T-helper 1 cell treated with Interleukin-12 subunit alpha and Interleukin-12 subunit beta and Interleukin-4 antibody, amounts not matched to agents 30 ng/mL and 1 ng/mL, for 36 hours (primary cell): ENCODE results near the gene SLC6A20. TPM values are rescaled to one million over a fixed set of nuclear protein-coding genes. Genes with fewer than 3 reads are reported as not detected.

Experiments used
- intact Hi-C: fragments of 100-400 bp; cut with micrococcal nuclease; formaldehyde crosslinking; loops from one replicate; pipeline ENCODE4 v1.15.1; 2024
- total RNA-seq: library from RNA; stranded (reverse); gene quantifications from 2 replicates; pipeline ENCODE4 v1.2.3, GENCODE V29; 2022

Gene SLC6A20, protein sequence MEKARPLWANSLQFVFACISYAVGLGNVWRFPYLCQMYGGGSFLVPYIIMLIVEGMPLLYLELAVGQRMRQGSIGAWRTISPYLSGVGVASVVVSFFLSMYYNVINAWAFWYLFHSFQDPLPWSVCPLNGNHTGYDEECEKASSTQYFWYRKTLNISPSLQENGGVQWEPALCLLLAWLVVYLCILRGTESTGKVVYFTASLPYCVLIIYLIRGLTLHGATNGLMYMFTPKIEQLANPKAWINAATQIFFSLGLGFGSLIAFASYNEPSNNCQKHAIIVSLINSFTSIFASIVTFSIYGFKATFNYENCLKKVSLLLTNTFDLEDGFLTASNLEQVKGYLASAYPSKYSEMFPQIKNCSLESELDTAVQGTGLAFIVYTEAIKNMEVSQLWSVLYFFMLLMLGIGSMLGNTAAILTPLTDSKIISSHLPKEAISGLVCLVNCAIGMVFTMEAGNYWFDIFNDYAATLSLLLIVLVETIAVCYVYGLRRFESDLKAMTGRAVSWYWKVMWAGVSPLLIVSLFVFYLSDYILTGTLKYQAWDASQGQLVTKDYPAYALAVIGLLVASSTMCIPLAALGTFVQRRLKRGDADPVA
- total RNA-seq: not detected in 2 replicates

- intact Hi-C loops: loop anchor here (5.0 kb wide), 1 partner anchor 46 kb away; the partner anchor contains the start of gene LZTFL1
Observed at GRCh38 chr3:45795882-45796765, at the start of gene SLC6A20. Gene SLC6A20 (minus strand): TSS chr3:45796536. CDS start chr3:45796419, 117 bp downstream.

DNA sequence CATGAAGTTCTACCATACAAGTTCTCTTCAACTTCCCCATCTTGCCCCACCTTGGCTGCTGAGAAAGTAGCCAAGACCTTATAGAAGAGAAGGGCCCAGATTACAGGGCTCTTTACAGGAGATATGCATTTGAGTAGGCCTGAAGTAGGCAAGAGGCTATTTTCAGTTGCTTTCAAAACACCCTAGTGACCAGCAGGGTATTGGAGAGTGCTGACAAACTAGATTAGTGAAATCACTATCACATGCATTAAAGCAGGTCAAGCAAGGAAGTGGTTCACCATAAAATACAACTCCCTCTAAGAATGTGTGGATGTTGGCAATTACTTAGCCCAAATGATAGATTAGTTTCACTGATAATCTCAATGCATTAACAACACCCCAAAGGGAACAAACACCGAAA lies 48.3 kb upstream of the SLC6A20 start:
- intact Hi-C loops: loop anchor here (5.0 to 10.0 kb wide), 4 partner anchors 47 to 233 kb away; partner anchors contain the start of genes FYCO1 and SLC6A20

- intact Hi-C loops: loop anchor here (1.0 to 10.0 kb wide), 6 partner anchors 21 to 234 kb away; partner anchors contain the start of genes FYCO1, SACM1L and SLC6A20
Observed at GRCh38 chr3:45842851-45843625, 46.7 kb upstream of the SLC6A20 start.

- intact Hi-C loops: loop anchor here (1.0 to 10.0 kb wide), 7 partner anchors 22 to 565 kb away; partner anchors contain the start of genes CCR5AS, CCRL2, FYCO1 and SACM1L
Observed at GRCh38 chr3:45841757-45842491, 45.6 kb upstream of the SLC6A20 start, which contains the start of gene LZTFL1. Gene LZTFL1 (minus strand): TSS chr3:45842119. CDS start chr3:45841991, 128 bp downstream.

- intact Hi-C loops: loop anchor here (1.0 to 10.0 kb wide), 5 partner anchors 44 to 566 kb away; partner anchors contain the start of genes CCR5AS, CCRL2, FYCO1 and SLC6A20
Observed at GRCh38 chr3:45841420-45841756, 45.1 kb upstream of the SLC6A20 start.

DNA sequence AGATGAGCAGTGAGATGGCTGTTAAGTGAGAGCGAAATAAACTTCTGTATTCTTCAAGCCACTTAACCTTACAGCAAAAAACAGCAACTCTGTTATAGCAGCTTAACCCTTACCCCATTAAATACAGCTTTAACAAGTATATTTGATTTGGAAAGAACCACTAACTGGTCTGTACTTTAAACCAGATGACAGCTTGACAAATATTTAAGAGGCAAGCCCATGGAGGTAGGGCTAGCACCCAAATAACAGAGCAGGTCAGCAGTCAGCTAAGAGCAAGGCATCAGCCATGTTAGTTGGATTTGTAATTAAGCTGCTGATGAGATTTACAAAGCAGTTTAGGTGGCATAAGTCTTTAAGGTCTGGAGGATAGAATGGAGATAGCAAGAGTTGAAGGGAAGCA lies 42.1 kb upstream of the SLC6A20 start:
- intact Hi-C loops: no loop called here

- intact Hi-C loops: loop anchor here (5.0 kb wide), 1 partner anchor 70 kb away; no protein-coding TSS in a partner anchor
Observed at GRCh38 chr3:45832699-45833098, 36.4 kb upstream of the SLC6A20 start.

DNA sequence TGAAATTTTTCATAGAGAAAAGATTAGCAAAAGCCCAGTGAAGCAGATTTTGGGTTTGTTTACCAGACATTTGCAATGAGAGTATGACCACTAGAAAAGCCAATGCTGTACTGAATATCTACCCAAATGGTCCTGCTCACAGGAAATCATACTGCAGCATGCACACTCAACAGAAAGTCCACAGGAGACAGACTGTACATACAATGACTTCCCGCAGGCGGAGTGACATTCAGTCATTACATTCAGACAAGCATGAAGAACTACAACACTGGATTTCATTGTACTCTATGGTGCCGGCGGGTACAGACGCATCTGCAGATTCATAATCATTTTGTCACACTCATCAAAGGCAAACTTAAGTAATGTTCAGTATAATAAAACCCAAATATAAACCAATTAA lies 33.8 kb upstream of the SLC6A20 start:
- intact Hi-C loops: loop anchor here (5.0 kb wide), 1 partner anchor 68 kb away; no protein-coding TSS in a partner anchor

GRCh38 chr3:45826908-45827307 lies 30.6 kb upstream of the SLC6A20 start:
- intact Hi-C loops: loop anchor here (5.0 kb wide), 1 partner anchor 250 kb away; no protein-coding TSS in a partner anchor

DNA sequence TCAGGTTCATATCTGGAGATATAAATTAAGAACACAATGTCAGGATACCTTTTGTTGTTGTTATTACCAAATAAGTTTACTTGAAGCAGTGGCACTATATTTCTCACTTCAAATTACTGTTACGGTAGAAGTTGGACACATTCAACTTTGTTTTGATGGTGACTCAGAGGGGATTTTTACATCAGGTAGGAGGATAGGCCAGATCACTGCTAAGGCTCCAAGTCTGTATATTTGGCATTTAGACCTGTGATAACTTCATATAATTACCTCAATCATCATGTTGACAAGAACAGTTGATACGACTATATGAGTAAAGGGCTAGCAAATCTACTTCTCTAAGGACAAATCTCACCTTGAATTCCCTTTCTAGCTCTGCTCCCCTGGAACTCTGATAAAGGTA lies 30.0 kb upstream of the SLC6A20 start:
- intact Hi-C loops: loop anchor here (5.0 kb wide), 1 partner anchor 251 kb away; no protein-coding TSS in a partner anchor

DNA sequence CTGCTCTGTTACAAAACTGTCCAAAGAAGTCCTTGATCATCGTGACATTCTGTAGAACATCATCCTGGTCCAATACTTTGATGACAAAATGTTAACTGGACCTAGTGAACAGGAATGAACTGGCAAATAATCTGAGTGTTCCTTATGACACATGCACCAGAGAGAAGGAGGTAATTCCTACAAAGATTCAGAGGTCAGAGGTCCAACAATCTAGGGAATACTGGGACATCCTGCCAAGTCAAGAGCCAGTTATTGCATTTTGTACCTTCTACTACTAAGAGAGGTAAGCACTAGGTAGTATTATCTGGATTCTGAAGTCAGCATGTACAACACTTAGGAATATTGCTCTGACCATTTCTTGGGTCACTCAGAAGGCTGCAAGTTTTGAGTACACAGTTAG lies 24.8 kb upstream of the SLC6A20 start:
- intact Hi-C loops: no loop called here

GRCh38 chr3:45819543-45819942 lies 23.2 kb upstream of the SLC6A20 start:
- intact Hi-C loops: loop anchor here (5.0 kb wide), 1 partner anchor 162 kb away; no protein-coding TSS in a partner anchor

DNA sequence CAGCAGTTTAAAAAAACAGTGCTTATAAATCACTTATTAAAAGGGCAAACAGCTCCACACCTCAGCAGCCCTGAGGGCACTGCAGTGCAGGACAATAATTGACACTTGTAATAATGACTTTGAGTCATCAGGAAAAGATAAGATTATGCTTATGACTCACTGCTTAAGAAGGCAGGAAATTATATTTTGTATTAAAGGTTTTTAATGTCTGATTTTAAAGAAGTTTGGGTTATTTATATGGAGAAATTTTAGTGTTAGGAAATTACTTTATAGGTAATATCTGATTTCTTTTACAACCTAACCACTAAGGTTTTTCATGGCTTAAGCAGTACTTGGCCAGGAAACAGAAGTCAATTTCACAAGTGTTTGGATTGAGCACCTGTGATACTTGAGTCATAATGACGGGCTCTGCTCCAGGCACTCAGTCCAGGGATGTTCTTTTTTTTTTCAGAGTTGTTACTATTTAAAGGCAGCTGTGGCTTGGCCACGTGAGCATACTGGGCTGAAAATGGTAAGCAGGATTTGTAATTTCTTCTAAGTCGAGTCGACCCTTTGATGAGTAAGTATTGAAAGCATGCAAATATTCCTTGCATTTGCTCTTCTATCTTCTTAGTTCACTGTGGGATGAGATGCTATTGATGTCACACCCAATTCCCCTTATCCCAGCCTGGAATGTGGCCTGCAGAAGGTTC lies 21.6 kb upstream of the SLC6A20 start:
- intact Hi-C loops: loop anchor here (5.0 kb wide), 1 partner anchor 161 kb away; no protein-coding TSS in a partner anchor

DNA sequence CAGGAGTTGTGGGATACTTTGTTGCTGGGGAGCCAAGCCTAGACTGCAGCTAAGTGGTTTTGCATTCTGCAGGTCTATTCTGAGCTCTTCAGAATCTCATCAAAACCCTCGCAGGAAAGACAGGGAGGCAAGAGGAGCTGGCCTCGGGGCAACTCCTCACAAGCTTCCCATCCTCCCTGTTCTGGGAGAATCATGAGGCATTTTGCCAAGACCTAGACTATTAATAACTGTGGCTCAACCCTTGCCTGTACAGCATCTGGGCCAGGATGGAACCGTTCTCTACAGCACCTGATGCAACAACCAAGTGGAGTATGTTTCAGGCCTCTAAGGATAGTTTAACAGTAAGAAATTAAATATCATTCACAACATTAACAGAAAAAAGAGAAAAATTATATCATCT lies 20.2 kb upstream of the SLC6A20 start:
- intact Hi-C loops: loop anchor here (5.0 kb wide), 1 partner anchor 159 kb away; no protein-coding TSS in a partner anchor

DNA sequence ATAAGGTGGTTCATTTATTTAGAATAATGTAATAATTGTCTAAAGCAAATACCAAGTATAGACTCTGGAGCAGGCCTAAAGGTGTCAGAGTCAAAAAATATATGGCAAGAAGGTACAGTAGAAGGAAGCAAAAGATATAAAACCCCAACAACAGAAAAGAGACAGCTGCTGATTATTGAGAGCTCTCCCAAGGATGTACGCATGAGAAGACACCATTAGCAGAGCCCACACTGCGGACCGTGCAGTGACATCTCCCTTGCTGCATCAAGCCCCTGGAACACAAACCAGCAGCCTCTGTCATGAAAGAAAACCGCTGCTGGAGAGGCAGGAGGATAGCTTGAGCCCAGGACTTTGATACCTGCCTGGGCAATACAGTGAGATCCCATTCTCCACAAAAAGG lies 18.0 kb upstream of the SLC6A20 start:
- intact Hi-C loops: no loop called here

DNA sequence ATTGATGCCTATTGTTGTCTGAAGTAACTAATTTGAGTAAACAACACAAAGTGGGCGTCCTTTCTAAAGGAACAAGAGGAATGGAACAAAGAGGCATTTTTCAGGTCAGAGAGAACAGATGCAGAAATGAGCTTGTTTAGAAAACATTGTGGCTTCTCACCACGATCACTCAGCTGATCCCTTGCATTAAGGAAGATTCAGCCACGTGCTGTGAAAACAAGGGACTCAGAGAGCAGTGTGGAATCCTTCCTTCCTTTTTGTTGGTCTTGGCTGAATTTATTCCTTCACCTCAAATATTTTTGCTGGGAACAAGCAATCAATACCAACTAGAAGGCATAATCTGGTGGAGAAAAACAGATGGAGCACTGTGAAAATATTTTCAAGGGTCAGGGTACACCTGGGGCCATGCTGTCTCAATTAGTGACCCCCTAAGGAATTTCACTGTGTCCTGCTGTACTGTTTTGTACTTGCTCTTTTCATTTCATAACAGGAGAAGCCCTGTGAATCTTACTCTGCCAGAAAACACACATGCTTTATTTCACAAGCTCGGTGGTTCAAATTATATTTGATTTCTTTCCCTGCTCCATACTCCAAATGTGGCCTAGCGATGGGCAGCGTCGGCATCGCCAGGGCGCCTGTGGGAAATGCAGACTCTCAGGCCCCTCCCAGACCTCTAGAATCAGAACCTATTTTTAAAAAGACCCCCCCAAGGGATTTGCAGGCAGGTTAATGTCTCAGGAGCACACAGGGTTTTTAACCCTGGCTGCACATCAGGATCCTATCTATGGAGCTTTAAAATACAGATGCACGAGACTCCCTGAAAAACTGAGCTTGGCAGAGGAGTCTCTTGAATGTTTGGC lies 11.6 kb upstream of the SLC6A20 start:
- intact Hi-C loops: no loop called here

DNA sequence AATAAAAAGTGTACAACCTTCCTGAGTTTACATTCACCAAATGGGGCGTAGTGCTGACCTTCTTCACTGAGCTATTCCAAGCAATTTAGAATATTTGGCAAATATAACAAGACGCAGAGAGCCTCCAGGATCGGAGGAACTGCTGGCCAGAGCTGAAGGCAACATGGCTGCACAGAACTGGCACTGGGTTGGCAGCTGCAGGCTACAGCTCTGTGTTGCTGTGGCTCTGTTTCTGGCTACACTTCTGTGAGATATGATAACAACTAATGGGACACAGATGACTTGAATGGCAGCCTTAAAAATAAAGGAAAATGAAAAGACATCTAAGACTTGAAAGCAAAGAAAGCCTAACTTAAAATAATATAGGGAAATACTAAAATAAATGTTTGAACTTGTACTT lies 10.8 kb upstream of the SLC6A20 start:
- intact Hi-C loops: no loop called here

DNA sequence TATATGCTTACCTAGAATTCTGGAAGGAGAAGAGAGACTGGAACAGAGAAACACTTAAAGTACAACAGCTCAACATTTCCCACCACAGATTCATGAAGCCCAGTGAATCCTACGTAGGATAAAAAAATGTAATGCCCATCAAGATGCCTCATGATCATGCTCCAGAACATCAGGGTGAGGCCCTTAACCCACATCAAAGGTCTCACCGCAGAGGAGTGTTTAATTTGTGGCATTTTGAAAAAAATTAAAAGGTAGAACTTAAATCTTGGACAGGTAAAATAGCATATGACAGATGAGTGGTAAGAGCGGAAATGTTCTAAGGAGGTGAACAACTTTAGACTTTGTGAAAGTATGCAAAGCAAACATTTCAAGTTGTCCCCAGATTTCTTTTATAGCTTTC lies 9.7 kb upstream of the SLC6A20 start:
- intact Hi-C loops: no loop called here
